IMR-90 (cell line): ENCODE data around the gene DENND5A. TPM values are rescaled to one million over a fixed set of nuclear protein-coding genes. Genes with fewer than 3 reads are reported as not detected.

Experiments used
- ATAC-seq: fragments of 200-7000 bp; cut with Tn5 transposase; 2 replicates; pipeline ENCODE4 v1.9.1; 2020; ENCODE audit warnings: low read depth, mild to moderate bottlenecking, moderate library complexity
- BruUV-seq: library from RNA; stranded (reverse); fragments of 400-500 nt; replicated peaks from 2 replicates; lab custom pipeline; 2021; lab: Mats Ljungman, UMichigan
- CTCF ChIA-PET: fragments of 300-600 bp; formaldehyde crosslinking; extraction: SDS; loops from one replicate; lab custom pipeline; 2021; ENCODE audit warnings: antibody characterized with exemption; lab: Yijun Ruan, JAX
- POLR2A ChIA-PET: fragments of 300-600 bp; sonication (Branson Sonifier 250); formaldehyde crosslinking; loops from one replicate; lab custom pipeline; 2022; ENCODE audit warnings: antibody characterized with exemption; ENCODE audit not compliant: unreplicated experiment; lab: Charles Lee
- DNase-seq: peaks from one replicate; pipeline ENCODE4 v3.0.0; 2013
- H2AFZ ChIP-seq: replicated peaks from 2 replicates; pipeline ENCODE3; 2013; ENCODE audit warnings: low read length, mild to moderate bottlenecking; ENCODE audit not compliant: poor library complexity
- H2AK5ac ChIP-seq: 2 replicates; pipeline ENCODE4 v1.6.1; 2013; ENCODE audit warnings: low read depth, low read length, inconsistent platforms
- H2AK9ac ChIP-seq: replicated peaks from 2 replicates; pipeline ENCODE3; 2013; ENCODE audit warnings: mild to moderate bottlenecking, low read depth, low read length, moderate library complexity; ENCODE audit not compliant: poor library complexity
- H2BK120ac ChIP-seq: 2 replicates; pipeline ENCODE4 v1.6.1; 2013; ENCODE audit warnings: low read depth, low read length, inconsistent platforms
- H2BK15ac ChIP-seq: 3 replicates; pipeline ENCODE4 v1.6.1; 2013; ENCODE audit warnings: low read depth, low read length, inconsistent platforms
- H2BK20ac ChIP-seq: 2 replicates; pipeline ENCODE4 v1.6.1; 2013; ENCODE audit warnings: low read depth, mild to moderate bottlenecking, inconsistent platforms, low read length, moderate library complexity
- H2BK5ac ChIP-seq: 2 replicates; pipeline ENCODE4 v1.6.1; 2013; ENCODE audit warnings: mild to moderate bottlenecking, low read depth, low read length, inconsistent platforms; ENCODE audit not compliant: poor library complexity, severe bottlenecking
- H3K14ac ChIP-seq: replicated peaks from 2 replicates; pipeline ENCODE4 v1.6.1; 2013; ENCODE audit warnings: low read depth, low read length, inconsistent platforms
- H3K18ac ChIP-seq: 2 replicates; pipeline ENCODE4 v1.6.1; 2013; ENCODE audit warnings: low read depth, low read length, control low read depth
- H3K23ac ChIP-seq: 2 replicates; pipeline ENCODE4 v1.6.1; 2013; ENCODE audit warnings: low read depth, low read length, inconsistent platforms
- H3K27ac ChIP-seq: 2 replicates; pipeline ENCODE4 v1.5.1; 2013; ENCODE audit warnings: mild to moderate bottlenecking, control low read depth, low read length; ENCODE audit not compliant: insufficient read depth
- H3K27me3 ChIP-seq: 2 replicates; pipeline ENCODE4 v1.6.1; 2013; ENCODE audit warnings: low read length; ENCODE audit not compliant: control insufficient read depth, insufficient read depth
- H3K36me3 ChIP-seq: 2 replicates; pipeline ENCODE4 v1.6.1; 2013; ENCODE audit warnings: low read length, mixed read lengths; ENCODE audit not compliant: control insufficient read depth, insufficient read depth
- H3K4ac ChIP-seq: 2 replicates; pipeline ENCODE4 v1.6.1; 2013; ENCODE audit warnings: low read depth, low read length, inconsistent platforms
- H3K4me1 ChIP-seq: 2 replicates; pipeline ENCODE4 v1.6.1; 2013; ENCODE audit warnings: low read length, mixed read lengths; ENCODE audit not compliant: control insufficient read depth, insufficient read depth
- H3K4me2 ChIP-seq: 2 replicates; pipeline ENCODE4 v1.6.1; 2013; ENCODE audit warnings: low read depth, mild to moderate bottlenecking, control low read depth, low read length, moderate library complexity
- H3K4me3 ChIP-seq: 2 replicates; pipeline ENCODE4 v1.5.1; 2013; ENCODE audit warnings: low read depth, mild to moderate bottlenecking, control low read depth, low read length, moderate library complexity; ENCODE audit not compliant: insufficient read depth
- H3K56ac ChIP-seq: 2 replicates; pipeline ENCODE4 v1.6.1; 2013; ENCODE audit warnings: low read length, inconsistent platforms; ENCODE audit not compliant: insufficient read depth; ENCODE audit errors: extremely low read depth
- H3K79me1 ChIP-seq, 2 experiments: 2 replicates each; pipeline ENCODE4 v1.6.1; 2013; ENCODE audit warnings: low read length in 2 of 2, inconsistent platforms in 1 of 2, low read depth in 1 of 2
- H3K9ac ChIP-seq: 2 replicates; pipeline ENCODE4 v1.6.1; 2013; ENCODE audit warnings: low read depth, low read length, control low read depth
- H3K9me1 ChIP-seq: 2 replicates; pipeline ENCODE4 v1.6.1; 2013; ENCODE audit warnings: low read length, inconsistent platforms; ENCODE audit not compliant: insufficient read depth
- H3K9me3 ChIP-seq: 2 replicates; pipeline ENCODE4 v1.6.1; 2013; ENCODE audit warnings: low read length; ENCODE audit not compliant: control insufficient read depth, insufficient read depth
- H4K20me1 ChIP-seq: 2 replicates; pipeline ENCODE4 v1.6.1; 2013; ENCODE audit warnings: low read length, inconsistent platforms; ENCODE audit not compliant: insufficient read depth
- H4K5ac ChIP-seq: 2 replicates; pipeline ENCODE4 v1.6.1; 2013; ENCODE audit warnings: mild to moderate bottlenecking, low read depth, low read length, control low read depth
- H4K8ac ChIP-seq, 2 experiments: 2 replicates each; pipeline ENCODE4 v1.6.1; 2013; ENCODE audit warnings: low read depth in 2 of 2, low read length in 2 of 2, control low read depth in 1 of 2, inconsistent platforms in 1 of 2
- H4K91ac ChIP-seq: 2 replicates; pipeline ENCODE4 v1.6.1; 2013; ENCODE audit warnings: low read depth, low read length, inconsistent platforms; ENCODE audit not compliant: insufficient read depth
- BHLHE40 ChIP-seq: fragments of 150-350 bp; IDR thresholded peaks from 2 replicates; pipeline ENCODE4 v1.6.1; 2016; ENCODE audit warnings: mild to moderate bottlenecking, low read depth, low read length
- CEBPB ChIP-seq: IDR thresholded peaks from 2 replicates; pipeline ENCODE4 v1.6.1; 2012; ENCODE audit warnings: low read depth, low read length, improper control_type of control experiment
- CHD1 ChIP-seq: IDR thresholded peaks from 2 replicates; pipeline ENCODE4 v1.6.1; 2012; ENCODE audit warnings: low read depth, low read length, improper control_type of control experiment
- FOS ChIP-seq: fragments of 150-350 bp; IDR thresholded peaks from 2 replicates; pipeline ENCODE4 v1.6.1; 2016; ENCODE audit warnings: low read depth, low read length
- MAFK ChIP-seq: IDR thresholded peaks from 2 replicates; pipeline ENCODE4 v1.6.1; 2012; ENCODE audit warnings: low read depth, low read length, improper control_type of control experiment
- MAZ ChIP-seq: IDR thresholded peaks from 2 replicates; pipeline ENCODE4 v1.6.1; 2012; ENCODE audit warnings: low read depth, mild to moderate bottlenecking, low read length, improper control_type of control experiment, moderate library complexity, borderline replicate concordance
- MXI1 ChIP-seq: IDR thresholded peaks from 2 replicates; pipeline ENCODE4 v1.6.1; 2012; ENCODE audit warnings: low read depth, mild to moderate bottlenecking, low read length, moderate library complexity, borderline replicate concordance
- NFE2L2 ChIP-seq: fragments of 150-350 bp; IDR thresholded peaks from 2 replicates; pipeline ENCODE4 v1.6.1; 2016; ENCODE audit warnings: low read depth, mild to moderate bottlenecking, low read length
- POLR2A ChIP-seq: IDR thresholded peaks from 2 replicates; pipeline ENCODE4 v1.6.1; 2012; ENCODE audit warnings: mild to moderate bottlenecking, low read depth, low read length
- RAD21 ChIP-seq: IDR thresholded peaks from 2 replicates; pipeline ENCODE4 v1.6.1; 2012; ENCODE audit warnings: low read length, improper control_type of control experiment
- RCOR1 ChIP-seq: IDR thresholded peaks from 2 replicates; pipeline ENCODE4 v1.6.1; 2012; ENCODE audit warnings: mild to moderate bottlenecking, low read length, improper control_type of control experiment; ENCODE audit not compliant: insufficient replicate concordance
- RFX5 ChIP-seq: IDR thresholded peaks from 2 replicates; pipeline ENCODE4 v1.8.0; 2012; ENCODE audit warnings: low read depth, mild to moderate bottlenecking, low read length, moderate library complexity
- SMC3 ChIP-seq: fragments of 150-350 bp; IDR thresholded peaks from 2 replicates; pipeline ENCODE4 v1.6.1; 2016; ENCODE audit warnings: low read depth, mild to moderate bottlenecking, antibody characterized with exemption, low read length, moderate library complexity
- WGBS, 2 experiments: methylation state at CpG; one replicate each; pipeline versions ENCODE4 v1.1.5 to v1.1.7; 2013; ENCODE audit warnings: missing lambda C conversion rate in 2 of 2; ENCODE audit not compliant: insufficient read length in 1 of 2; ENCODE audit errors: extremely low coverage in 2 of 2; 5-methylcytosine and 5-hydroxymethylcytosine counted together
- dilution Hi-C: fragments of 300-500 bp; cut with HindIII; formaldehyde crosslinking; loops from one replicate; pipeline ENCODE4 v1.14.3; 2018; ENCODE audit warnings: low sequenced_read_pairs; ENCODE audit not compliant: unreplicated experiment
- in situ Hi-C: fragments of 300-500 bp; cut with MboI; formaldehyde crosslinking; loops from 3 replicates; pipeline ENCODE4 v1.14.3; 2019; ENCODE audit warnings: low sequenced_read_pairs, inconsistent platforms, mixed read lengths
- intact Hi-C: fragments of 100-400 bp; cut with micrococcal nuclease; formaldehyde crosslinking; loops from 2 replicates; pipeline ENCODE4 v1.10.0; 2022
- polyA plus RNA-seq, 3 experiments: library from polyadenylated mRNA; depleted of rRNA; stranded (reverse); fragments of >200 nt; gene quantifications; 2 replicates each; pipeline ENCODE4 v1.2.3, GENCODE V29; 2012; ENCODE audit warnings: low replicate concordance in 1 of 3
- total RNA-seq: library from RNA; depleted of rRNA; stranded (reverse); fragments of >200 nt; gene quantifications from 2 replicates; pipeline ENCODE4 v1.2.3, GENCODE V29; 2012
- TF ChIP-seq, protein P1 (sequence below): conservative IDR thresholded peaks from 2 replicates; pipeline ENCODE4 v1.5.1; 2012; ENCODE audit warnings: mild to moderate bottlenecking, low read depth, low read length, improper control_type of control experiment
- TF ChIP-seq, protein P2 (sequence below): fragments of 150-350 bp; IDR thresholded peaks from 2 replicates; pipeline ENCODE4 v1.6.1; 2016; ENCODE audit warnings: low read depth, mild to moderate bottlenecking, low read length, moderate library complexity, borderline replicate concordance
- TF ChIP-seq, protein P3 (sequence below): fragments of 150-350 bp; IDR thresholded peaks from 2 replicates; pipeline ENCODE4 v1.6.1; 2017; ENCODE audit warnings: mild to moderate bottlenecking, antibody characterized with exemption, low read length, low read depth

Gene DENND5A
- total and polyA plus RNA-seq, 2 of the 4 experiments (the other 2 are of a cell fraction): 179 to 192 TPM

DNA sequence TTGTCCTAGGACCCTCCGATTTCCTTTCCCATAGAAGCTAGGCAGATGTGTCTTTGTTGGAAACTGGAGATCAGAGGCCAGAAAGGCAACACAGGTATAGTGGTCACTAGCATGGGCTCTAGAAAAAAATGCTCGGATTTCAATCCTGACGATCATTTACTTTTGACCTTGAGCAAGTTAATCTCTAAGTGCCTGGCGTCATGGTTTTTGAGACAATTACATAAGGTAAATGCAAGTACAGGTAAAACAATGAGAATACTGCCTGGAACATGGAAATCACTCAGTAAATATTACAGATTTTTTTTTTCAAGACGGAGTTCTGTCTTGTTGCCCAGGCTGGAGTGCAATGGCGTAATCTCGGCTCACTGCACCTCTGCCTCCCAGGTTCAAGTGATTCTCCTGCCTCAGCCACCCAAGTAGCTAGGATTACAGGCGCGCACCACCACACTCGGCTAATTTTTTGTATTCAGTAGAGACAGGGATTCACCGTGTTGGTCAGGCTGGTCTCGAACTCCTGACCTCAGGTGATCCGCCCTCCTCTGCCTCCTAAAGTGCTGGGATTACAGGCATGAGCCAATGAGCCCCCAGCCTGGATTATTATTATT lies 1.1 kb upstream of the DENND5A start:
- ATAC-seq (no peak), DNase-seq (no peak)
- peaks cover 3 to 17% of the 10 kb centered on the region in 2 experiments; a peak in 3 of 4 replicates for H3K79me1 ChIP-seq
- no peak overlapping the region for H2BK5ac ChIP-seq
- in situ Hi-C loops (no loop called here), dilution Hi-C loops (no loop called here), intact Hi-C loops (loop anchor here (10.0 kb wide), 1 partner anchor 239 kb away; no protein-coding TSS in a partner anchor)
- TF ChIP-seq NFE2L2 (no peak), MAFK (no peak), RCOR1 (no peak), SMC3 (no peak), MXI1 (no peak), FOS (no peak), CEBPB (no peak), MAZ (no peak), POLR2A (no peak), RAD21 (no peak), CHD1 (no peak), BHLHE40 (no peak), RFX5 (no peak)
- TF ChIP-seq, protein P1, sequence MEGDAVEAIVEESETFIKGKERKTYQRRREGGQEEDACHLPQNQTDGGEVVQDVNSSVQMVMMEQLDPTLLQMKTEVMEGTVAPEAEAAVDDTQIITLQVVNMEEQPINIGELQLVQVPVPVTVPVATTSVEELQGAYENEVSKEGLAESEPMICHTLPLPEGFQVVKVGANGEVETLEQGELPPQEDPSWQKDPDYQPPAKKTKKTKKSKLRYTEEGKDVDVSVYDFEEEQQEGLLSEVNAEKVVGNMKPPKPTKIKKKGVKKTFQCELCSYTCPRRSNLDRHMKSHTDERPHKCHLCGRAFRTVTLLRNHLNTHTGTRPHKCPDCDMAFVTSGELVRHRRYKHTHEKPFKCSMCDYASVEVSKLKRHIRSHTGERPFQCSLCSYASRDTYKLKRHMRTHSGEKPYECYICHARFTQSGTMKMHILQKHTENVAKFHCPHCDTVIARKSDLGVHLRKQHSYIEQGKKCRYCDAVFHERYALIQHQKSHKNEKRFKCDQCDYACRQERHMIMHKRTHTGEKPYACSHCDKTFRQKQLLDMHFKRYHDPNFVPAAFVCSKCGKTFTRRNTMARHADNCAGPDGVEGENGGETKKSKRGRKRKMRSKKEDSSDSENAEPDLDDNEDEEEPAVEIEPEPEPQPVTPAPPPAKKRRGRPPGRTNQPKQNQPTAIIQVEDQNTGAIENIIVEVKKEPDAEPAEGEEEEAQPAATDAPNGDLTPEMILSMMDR: no peak
- TF ChIP-seq, protein P2, sequence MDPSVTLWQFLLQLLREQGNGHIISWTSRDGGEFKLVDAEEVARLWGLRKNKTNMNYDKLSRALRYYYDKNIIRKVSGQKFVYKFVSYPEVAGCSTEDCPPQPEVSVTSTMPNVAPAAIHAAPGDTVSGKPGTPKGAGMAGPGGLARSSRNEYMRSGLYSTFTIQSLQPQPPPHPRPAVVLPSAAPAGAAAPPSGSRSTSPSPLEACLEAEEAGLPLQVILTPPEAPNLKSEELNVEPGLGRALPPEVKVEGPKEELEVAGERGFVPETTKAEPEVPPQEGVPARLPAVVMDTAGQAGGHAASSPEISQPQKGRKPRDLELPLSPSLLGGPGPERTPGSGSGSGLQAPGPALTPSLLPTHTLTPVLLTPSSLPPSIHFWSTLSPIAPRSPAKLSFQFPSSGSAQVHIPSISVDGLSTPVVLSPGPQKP: no peak
- TF ChIP-seq, protein P3, sequence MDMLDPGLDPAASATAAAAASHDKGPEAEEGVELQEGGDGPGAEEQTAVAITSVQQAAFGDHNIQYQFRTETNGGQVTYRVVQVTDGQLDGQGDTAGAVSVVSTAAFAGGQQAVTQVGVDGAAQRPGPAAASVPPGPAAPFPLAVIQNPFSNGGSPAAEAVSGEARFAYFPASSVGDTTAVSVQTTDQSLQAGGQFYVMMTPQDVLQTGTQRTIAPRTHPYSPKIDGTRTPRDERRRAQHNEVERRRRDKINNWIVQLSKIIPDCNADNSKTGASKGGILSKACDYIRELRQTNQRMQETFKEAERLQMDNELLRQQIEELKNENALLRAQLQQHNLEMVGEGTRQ: no peak
- no peak overlapping the region for H3K4me3 ChIP-seq
- ChIA-PET POLR2A (no interaction called here), CTCF (no interaction called here)
- H2AK5ac ChIP-seq: peak overlapping the region; percentile 13; the same call in 1 of the 2 replicates
- peak overlapping the region; percentile 81; the same call in 1 of the 2 replicates for H3K4ac ChIP-seq
- H3K14ac ChIP-seq: no peak overlapping the region
- H4K8ac ChIP-seq: peak overlapping the region in 1 of 2 experiments; percentile 96; a peak in 1 of 4 replicates
- BruUV-seq: no TSS peak
- no peak overlapping the region for H3K18ac ChIP-seq
- H3K36me3 ChIP-seq: no peaks in the 10 kb centered on the region
- H2BK20ac ChIP-seq: no peak overlapping the region
- H3K27ac ChIP-seq: no peak overlapping the region
- no peak overlapping the region for H2BK120ac ChIP-seq
- H4K20me1 ChIP-seq: peaks cover 21% of the 10 kb centered on the region
- H3K4me1 ChIP-seq: peaks cover 7% of the 10 kb centered on the region
- H3K56ac ChIP-seq: no peak overlapping the region
- no peaks in the 10 kb centered on the region for H3K27me3 ChIP-seq
- no peak overlapping the region for H2AK9ac ChIP-seq
- H3K4me2 ChIP-seq: no peak overlapping the region
- no peak overlapping the region for H2BK15ac ChIP-seq
- no peaks in the 10 kb centered on the region for H3K9me3 ChIP-seq
- H2AFZ ChIP-seq: no peak overlapping the region
- H4K91ac ChIP-seq: peak overlapping the region; percentile 11; the same call in 1 of the 2 replicates
- H3K9ac ChIP-seq: no peak overlapping the region
- no peak overlapping the region for H3K23ac ChIP-seq
- peaks cover 3% of the 10 kb centered on the region; the same call in 1 of the 2 replicates for H3K9me1 ChIP-seq
- no peak overlapping the region for H4K5ac ChIP-seq
- WGBS, 2 experiments: 80% methylated on average over 5 of the region's 13 CpGs; no CpG with 5 or more reads in 1 of the 2 experiments
